Fibroblast of the conjunctiva (primary cell): Measurements from ENCODE around the gene WDR88.
A peak's percentile ranks its signal among the peaks of the same experiment; 100 is the strongest.
"Not testable (repeated sequence)": the region's sequence is repeated elsewhere in the genome, so short reads cannot be mapped to it uniquely, and the experiment has no call there.

Source experiments
- DNase-seq: peaks from one replicate; pipeline ENCODE4 v3.0.0-alpha.2; 2010; ENCODE audit warnings: low read depth

WDR88 gene

DNA sequence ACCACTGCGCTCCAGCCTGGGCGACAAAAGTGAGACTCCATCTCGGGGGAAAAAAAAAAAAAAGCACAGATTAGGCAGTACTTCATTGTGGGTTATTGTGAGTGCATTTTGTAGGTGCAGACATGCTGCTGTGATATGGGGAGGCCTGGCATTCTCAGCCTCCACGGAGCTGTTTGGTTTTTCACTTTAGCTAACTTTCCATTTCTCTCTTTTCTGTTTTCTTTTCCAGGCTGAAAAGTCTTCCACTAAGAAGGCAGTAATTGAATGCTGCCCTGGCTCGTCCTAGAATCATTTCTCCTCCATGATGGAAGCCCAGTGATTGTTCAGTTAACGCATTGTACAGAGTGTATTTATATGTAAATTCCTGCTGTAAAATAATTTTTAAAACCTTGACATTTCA is 2.0 kb upstream of the WDR88 start:
- DNase-seq, result no peak

DNA sequence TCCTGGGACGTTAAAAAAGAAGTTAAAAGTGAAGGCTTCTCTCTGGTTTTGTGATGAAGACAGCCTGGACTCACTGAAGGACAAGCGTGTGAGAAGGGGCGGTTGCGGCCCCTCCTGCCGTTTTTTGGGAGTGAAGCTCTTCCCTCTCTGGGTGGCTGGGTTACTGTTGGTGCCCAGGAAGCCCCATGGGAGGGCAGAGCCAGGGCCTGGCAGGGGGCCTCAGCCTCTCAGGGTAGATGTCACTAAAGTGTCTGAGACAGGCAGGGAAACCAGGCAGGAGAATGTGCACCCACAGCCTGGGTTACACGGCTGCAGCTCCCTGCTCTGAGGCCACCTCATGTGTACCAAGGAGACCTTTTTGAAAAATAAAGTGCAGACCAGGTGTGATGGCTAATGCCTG is 1.5 kb upstream of the WDR88 start:
- DNase-seq, result no peak

DNA sequence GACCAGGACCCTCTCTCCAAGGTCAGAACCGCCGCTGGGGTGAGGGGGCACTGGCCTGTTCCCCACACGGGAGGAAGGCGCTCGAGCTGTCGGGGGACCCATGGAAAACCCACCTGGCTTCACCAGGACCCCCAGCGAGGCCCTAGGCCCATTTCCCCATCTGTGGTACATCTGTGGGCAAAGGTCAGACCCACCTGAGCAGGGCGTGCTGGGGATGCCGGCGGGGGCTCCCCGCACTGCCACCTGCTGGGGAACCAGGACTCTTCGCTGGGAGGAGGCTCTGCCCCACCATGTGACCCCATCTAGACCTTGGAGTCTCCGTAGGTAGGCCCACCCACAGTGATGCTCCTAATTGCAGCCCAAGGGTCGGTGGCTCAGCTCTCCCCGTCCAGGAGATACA is 511 bp downstream of the WDR88 start:
- no peak for DNase-seq

DNA sequence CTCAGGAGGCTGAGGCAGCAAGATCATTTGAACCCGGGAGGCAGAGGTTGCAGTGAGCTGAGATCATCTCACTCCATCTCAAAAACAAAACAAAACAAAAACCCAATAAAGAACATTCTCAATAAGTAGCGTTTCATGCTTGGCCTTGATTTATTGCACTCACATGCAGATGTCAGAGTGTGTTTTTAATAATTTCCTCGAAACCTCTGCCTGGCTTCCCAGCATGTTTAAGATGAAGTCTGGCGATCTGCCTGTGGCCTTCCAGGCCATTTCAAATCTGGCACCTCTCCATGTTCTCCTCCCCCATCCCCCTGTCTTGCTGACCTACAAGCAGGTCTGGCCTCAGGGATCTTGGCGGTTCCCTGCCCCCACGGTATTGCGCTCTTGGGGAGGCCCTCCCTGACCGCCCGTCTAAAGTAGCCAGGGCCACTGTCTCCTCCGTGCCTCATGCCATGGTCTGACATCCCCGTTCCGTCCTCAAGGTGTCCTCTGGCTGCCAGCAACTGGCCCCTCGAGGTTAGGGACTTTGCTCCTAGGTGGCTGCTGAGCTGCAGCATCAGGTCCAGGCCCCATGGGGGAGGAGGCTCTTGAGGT is 1.6 kb downstream of the WDR88 start:
- peak; percentile 42 for DNase-seq

DNA sequence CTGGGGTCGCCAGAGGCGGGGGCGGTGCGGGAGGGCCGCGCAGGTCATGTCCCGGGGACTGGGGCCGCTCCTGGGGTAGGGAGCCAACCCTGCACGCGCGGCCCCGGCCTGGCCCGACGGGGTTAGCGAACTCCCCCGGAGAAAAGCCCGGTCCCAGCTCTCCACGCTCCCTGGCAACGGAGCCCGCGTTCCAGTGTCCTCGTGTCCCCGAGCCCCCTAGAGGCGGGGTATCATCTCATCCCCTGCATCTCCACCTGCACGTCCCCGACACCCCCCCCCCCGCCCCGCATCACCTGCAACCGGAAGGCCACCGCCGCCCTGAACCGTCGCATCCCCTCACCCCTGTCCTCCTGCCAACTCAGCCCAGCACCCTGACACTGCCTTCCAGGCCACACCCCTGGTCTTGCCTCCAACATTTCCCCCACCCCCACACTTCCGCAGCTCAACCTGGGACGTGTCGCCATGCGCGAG is 2.7 kb downstream of the WDR88 start:
- no peak for DNase-seq

DNA sequence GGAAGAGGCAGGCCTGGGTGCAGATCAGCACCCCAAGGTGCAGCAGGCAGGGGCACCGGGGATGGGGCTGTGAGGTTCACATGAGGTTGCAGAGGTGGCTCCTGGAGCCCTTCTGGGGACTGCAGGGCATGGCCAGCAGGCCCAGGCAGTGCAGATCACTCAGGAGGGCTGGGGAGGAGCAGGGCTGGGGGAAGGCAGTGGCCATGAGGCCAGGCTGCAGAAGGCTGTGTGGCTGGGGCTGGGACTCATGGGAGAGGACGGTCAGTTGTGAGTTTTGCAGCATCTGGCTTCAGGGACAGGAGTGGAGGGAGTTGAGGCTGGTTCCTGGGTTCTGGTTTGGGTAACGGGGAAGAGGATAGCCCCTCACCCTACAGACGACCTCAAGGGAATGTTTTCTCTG is 7.3 kb downstream of the WDR88 start:
- DNase-seq, result no peak

DNA sequence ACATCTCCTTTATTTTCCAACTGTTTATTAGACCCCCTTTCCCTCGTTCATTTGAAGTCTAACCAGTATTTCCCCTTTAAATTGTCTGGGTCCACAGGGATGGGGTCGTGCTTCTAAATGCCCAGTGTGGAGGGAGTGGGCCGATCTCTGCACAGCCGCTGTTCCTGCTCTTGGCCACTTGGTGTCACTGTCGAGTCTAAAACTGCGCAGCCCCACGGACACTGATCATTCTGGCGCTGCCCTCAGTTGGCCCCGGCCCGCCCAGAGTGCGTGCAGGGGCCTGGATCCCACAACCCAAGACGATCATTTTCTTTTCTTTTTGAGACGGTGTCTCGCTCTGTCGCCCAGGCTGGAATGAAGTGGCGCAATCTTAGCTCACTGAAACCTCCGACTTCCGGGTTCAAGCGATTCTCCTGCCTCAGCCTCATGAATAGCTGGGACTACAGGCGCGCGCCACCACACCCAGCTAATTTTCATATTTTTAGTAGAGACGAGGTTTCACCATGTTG is 12.0 kb downstream of the WDR88 start:
- peak; percentile 28 for DNase-seq

DNA sequence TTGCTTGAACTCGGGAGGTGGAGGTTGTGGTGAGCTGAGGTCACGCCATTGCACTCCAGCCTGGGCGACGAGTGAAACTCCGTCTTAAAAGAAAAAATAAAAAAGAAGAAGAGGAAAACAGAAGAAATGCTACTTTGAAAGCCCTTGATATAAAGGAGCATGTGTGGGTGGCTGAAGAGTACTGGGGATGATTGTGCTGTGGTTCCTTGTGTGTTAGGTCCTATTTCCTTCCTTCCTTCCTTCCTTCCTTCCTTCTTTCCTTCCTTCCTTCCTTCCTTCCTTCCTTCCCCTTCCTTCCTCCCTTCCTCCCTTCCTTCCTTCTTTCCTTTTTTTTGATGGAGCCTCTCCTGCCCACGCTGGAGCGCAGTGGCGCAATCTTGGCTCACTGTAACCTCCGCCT is 14.3 kb downstream of the WDR88 start:
- DNase-seq, result no peak

DNA sequence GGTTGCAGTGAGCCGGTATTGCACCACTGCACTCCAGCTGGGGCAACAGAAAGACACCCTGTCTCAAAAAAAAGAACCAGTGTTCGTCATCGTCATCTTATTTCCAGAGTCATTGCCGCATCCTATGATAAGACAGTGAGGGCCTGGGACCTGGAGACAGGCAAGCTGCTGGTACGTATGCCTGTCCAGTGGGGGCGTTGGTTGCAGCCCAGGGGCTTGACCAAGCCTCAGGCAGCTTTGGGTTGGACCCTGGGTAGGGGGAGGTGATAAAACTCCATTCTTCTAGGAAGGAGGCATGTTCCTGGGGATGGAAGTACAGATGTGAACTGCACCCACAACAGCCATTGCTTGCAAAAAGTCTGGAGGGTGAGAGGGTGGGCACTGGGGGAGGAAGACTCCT is 15.6 kb downstream of the WDR88 start:
- no peak for DNase-seq

DNA sequence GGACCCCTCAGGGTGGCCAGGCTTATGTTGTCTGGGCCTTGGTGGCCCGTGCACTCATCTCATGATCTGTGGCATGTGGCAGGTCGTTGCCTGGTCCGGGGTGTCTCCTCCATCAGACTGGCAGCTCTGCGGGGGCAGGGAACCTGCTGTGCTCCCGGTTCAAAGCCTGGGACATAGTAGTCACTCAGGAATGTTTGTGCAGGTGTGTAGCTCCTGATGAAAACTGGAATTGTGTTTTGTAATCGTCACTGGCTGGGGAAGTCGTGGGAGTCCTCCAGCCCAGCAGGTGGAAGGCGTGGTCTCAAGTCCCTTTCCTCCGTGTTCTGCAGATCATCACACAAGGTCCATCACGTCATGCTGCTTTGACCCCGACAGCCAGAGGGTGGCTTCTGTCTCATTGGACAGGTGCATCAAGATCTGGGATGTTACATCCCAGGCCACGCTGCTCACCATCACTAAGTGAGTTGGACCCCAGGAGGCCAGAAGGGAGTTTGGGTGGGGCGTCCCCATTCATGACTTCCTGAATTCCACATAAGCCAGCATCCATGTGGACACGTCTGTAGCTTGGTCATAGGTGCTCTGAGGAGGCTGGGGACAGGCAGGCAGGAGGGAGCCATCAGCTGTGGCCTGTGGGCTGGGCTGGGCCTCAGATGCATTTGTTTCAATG is 19.1 kb downstream of the WDR88 start:
- no peak for DNase-seq

DNA sequence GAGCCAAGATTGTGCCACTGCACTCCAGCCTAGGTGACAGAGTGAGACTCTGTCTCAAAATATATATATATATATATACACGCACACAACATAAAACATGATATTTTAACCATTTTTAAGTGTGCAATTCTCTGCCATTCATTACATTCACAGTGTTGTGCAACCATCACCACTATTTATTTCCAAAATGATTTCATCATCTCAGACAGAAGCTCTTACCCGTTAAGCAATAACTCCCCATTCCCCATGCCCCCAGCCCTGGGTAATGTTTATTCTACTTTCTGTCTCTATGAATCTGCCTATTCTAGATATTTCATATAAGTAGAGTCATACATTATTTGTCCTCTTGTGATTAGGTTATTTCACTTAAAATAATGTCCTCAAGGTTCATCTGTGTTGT is 20.3 kb downstream of the WDR88 start:
- no peak for DNase-seq

DNA sequence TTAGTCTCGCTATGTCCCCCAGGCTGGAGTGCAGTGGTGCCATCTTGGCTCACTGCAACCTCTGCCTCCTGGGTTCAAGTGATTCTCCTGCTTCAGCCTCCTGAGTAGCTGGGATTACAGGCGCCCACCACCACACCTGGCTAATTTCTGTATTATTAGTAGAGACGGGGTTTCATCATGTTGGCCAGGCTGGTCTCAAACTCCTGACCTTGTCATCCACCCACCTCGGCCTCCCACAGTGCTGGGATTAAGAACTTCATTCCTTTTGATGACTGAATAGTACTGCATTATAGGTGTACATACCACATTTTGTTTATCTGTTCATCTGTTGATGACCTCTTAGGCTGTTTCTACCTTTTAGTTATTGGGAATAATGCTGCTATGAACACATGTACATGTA is 20.7 kb downstream of the WDR88 start:
- not testable (repeated sequence) for DNase-seq

DNA sequence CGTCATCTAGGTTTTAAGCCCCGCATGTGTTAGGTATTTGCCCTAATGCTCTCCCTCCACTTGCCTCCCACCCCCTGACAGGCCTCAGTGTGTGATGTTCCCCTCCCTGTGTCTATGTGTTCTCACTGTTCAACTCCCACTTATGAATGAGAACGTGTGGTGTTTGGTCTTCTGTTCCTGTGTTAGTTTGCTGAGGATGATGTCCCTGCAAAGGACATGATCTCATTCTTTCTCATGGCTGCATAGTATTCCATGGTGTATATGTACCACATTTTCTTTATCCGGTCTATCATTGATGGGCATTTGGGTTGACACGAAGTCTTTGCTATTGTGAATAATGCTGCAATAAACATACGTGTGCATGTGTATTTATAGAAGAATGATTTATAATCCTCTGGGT is 22.4 kb downstream of the WDR88 start:
- not testable (repeated sequence) for DNase-seq

DNA sequence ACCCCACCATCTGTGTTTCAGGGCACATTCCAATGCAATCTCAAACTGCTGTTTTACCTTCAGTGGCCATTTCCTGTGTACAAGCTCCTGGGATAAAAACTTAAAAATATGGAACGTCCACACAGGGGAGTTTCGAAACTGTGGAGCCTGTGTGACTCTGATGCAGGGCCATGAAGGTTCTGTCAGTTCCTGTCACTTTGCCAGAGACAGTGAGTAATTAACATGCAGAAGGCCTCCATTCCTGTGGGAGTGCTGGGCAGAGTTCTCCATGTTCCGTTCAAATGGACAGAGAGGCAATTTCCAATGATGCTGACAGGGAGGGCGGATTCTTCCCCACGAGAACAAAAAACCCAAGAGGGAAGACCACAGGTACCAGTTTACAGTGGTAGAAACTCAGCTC is 24.4 kb downstream of the WDR88 start:
- DNase-seq, result peak; percentile 24

DNA sequence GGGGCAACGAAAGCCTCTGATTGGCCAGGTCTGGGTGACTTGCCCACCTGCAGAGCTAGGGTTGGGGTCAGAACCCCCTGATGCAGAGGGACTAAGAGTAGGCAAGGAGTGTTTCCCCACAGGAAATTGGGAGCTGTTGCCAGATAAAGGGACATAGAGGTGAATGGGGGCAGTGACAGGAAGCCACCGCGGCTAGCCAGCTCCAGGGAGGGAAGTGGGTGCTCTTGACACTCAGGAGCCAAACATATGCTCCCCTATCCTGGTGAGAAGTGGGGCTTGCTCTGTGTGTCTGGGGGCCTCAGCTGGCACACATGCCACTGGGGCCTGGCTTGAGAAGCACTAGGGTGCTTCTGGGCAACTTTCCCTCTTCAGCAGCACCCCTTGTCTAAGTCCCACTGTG is 26.0 kb downstream of the WDR88 start:
- DNase-seq, result no peak

DNA sequence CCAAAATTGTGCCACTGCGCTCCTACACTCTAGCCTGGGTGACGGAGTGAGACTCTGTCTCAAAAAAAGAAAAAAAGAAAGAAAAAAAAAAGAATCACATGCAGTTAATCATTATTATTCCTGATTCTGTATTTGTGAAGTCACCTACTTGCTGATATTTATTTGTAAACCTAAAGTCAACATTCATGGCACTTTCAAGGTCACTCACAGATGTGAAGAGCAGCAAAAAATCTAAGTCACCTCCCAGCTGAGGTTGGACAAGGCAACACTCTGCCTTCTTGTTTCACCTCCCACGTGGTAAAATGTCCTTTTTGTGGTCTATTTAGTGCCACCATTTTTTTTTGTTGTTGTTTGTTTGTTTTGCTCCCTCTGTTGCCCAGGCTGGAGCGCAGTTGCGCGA is 26.5 kb downstream of the WDR88 start:
- no peak for DNase-seq

DNA sequence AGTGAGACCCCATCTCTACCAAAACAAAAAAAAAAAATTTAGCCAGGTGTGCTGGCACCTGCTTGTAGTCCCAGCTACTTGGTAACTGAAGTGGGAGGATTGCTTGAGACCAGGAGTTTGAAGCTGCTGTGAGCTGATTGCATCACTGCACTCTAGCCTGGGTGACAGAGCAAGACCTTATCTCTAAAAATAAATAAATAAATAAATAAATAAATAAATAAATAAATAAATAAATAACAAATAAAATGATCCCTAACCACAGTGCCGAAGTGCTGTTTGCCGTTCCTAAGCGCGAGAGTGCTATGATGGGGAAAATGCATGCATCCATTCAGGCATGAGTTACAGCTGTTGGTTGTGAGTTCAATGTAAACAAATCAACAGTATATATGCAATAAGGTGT is 27.2 kb downstream of the WDR88 start:
- no peak for DNase-seq

DNA sequence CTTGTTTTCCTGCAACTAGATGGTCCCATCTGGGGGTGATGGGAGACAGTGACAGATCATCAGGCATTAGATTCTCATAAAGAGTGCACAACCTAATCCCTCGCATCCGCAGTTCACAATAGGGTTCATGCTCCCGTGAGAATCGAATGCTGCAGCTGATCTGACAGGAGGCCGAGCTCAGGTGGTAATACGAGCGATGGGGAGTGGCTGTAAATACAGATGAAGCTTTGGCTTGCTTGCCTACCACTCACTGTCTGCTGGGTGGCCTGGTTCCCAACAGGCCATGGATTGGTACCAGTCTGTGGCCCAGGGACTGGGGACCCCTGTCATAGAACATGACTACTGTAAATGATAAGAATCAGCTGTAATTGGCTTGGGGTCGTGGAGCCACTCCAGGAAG is 28.0 kb downstream of the WDR88 start:
- DNase-seq, result no peak

DNA sequence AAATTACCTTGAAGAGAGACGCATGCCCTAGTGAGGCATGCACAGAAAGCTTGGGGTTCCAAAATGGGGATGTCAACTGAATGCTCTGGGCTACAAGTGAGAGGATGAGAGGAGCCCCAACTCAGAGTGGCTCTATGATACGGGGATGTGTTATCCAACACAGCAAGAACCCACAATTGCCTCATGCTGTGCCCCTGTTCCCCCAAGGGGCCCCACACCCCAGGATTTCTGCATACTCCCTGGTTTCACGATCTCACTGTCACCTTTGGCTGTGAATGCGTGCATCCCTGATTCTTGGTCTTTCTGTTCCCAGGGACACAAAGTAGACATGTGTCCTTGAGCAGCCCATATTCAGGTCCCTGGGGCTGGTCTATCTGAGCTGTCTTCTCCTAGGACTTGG is 29.3 kb downstream of the WDR88 start:
- DNase-seq, result no peak

DNA sequence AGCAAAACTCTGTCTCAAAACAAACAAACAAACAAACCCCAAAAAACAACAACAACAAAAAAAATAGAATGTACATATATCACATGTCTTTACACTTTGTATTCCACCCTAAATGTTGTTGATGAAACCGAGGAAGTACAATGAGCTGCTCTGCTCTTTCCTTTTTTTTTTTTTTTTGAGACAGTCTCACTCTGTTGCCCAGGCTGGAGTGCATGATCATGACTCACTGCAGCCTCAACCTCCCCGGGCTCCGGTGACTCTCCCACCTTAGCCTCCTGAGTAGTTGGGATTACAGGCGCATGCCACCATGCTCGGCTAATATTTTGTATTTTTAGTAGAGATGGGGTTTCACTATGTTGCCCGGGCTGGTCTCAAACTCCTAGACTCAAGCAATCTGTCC is 31.6 kb downstream of the WDR88 start:
- no peak for DNase-seq

DNA sequence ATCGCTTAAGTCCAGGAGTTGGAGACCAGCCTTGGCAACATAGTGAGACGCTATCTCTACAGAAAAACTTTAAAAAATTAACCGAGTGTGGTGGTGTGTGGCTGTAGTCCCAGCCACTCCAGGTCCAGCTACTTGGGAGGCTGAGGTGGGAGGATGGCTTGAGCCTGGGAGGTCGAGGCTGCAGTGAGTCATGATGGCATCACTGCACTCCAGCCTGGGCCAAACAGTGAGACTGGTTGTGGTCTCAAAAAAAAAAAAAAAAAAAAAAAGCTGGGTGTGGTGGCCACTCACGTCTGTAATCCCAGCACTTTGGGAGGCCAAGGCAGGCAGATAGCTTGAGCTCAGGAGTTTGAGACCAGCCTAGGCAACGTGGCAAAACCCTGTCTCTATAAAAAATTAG is 34.1 kb downstream of the WDR88 start:
- not testable (repeated sequence) for DNase-seq

DNA sequence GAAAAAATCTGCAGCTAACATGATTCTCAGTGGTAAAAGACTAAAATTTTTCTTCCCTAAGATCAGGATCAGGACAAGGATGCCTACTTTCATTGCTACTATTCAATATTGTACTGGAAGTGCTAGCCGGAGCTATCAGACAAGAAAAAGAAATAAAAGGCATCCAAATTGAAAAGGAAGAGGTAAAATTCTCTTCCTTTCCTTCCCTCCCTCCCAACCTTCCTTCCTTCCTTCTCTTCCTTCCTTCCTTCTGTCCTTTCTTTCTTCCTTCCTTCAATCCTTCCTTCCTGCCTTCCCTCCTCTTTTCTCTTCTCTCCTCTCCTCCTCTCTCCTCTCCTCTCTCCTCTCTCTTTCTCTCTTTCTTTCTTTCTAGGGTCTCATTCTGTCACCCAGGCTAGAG is 35.5 kb downstream of the WDR88 start:
- no peak for DNase-seq

DNA sequence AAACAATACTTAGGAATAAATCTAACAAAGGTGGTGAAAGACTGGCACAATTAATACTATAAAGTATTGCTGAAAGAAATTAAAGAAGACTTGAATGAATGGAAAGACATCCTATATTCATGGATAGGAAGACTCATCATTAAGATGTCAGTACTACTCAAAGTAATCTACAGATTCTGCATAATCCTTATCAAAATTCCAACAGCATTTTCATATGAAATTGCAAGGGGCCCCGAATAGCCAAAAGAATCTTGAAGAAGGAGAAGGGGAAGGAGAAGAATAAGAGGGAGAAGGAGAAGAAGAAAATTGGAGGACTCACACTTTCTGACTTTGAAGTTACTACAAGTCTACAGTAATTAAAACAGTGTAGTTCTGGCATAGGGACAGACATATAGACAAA is 36.6 kb downstream of the WDR88 start:
- DNase-seq, result no peak

DNA sequence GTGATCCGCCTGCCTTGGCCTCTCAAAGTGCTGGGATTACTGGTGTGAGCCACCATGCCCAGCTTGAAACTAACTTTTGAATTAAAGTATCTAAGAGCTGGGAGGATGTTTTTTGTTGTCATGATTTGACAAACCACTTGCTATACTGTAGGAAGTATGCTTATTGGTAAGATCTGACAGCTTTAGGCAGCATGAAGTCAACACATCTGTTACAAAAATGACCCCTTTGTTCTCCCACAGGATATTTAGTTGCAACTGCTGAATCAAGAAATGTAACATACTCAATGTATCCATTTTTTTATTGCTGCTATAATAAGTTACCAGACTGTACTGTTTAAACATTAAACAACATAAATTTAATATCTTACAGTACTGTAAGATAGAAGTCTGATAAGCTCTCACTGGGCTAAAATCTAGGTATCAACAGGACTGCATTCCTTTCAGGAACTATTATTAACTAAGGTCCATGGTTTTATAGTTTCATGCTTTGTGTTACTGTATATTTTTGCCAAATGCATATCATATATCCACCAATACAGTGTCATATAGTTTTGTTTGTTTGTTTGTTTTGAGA is 39.4 kb downstream of the WDR88 start:
- no peak for DNase-seq
